COLO668 (cell line): ENCODE data around the gene FKBP10.

Experiments
- DNase-seq: peaks from one replicate; lab custom pipeline; 2025; ENCODE audit not compliant: unreplicated experiment; lab: John Stamatoyannopoulos, UW

The FKBP10 gene

DNA sequence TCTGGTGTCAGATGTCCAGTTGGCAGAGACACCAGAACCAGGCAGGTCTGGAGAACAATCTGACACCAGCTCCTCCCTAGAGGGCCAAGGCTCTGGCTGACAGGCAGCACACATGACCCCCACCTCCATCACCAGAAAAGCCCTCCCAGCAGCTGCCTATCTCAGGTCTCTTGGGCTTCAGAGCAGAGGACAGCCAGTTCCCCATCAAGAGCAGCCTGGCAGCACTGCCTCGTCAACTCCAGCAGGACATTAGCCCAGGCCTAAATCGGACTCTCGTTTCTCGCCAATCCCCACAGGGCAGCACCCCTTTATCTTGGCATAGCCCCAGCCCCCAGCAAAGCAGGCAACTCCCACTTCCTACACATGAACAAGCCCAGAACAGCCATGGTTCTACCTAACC lies 30.7 kb upstream of the FKBP10 start:
- DNase-seq, result no peak

DNA sequence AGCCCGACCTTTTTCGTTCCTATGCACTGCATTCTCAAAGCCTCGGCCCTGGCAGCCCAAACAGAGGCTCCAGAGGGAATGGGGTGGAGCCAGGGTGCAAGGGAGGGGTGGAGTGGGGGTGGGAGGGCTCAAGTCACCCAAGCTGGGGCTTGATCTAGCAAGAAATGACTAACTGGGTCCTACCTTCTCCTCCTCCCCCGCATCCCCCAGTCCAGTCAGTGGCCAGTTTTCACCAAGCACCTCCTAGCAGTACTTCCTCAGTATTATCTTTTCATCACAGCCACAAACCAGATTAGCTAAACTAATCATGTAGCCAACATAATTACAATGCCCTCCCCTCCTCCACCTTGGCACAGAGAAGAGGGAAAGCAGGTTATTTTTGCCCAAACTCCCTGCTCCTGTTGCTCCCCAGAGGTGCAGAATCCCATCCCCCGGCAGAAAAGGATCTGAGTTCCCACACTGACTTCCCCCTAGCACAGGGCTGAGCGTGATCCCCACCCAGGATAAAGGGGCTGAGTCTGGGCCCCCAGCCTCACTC lies 28.5 kb upstream of the FKBP10 start:
- no peak for DNase-seq

DNA sequence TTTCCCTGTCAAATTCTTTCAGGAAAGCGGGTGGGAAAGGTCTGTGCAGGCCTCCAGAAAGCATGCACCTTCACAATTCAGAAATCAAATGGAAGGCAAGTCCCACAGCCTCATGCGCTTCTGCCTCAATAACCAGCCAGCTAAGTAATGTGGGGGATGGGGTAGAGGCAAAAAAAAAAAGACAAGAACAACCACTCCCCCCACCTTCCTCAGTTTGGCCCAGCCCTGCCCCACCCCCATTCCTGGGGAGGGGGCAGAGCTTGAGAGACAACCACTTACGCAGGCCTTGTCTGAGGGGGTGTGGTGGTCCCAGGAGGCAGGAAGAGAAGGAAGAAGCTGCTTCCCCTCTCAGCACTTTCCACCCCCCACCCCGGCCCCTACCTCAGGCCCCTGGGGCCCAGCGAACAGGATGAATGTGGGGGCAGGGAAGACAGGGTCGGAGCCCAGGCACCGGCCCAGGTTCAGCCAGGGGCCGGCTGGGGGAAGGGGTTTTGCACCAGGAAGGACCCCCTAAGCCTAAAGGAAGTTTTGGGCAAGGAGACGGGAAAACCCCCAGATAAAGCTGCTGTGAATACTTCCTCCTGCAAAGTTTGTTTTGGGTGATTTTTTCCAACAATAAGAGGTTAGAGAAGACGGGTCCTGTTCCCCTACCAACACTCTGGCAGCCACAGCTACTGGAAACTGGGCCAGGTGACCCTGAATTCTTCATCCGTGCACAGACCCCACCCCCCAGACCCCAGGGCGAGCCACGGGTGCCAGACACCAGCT lies 27.5 kb upstream of the FKBP10 start:
- peak; percentile 2 for DNase-seq

DNA sequence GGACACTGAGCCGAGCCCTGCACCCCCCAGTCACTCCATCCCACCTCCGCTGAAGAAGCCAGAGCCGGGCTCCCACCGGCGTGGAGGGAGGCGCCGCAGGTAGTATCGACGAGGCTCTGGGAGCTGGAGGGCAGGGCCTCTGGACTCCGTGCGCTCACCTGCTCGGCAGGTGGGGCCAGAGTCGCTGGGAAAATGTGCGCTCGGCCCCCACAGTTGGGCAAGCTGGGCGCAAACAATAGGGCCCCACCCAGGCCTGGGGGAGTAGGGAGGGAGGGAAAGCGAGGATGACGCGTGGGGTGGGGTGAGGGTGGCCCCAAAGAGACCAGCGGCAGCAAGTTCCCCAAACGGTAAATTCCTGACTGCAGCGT lies 27.0 kb upstream of the FKBP10 start:
- peak; percentile 80 for DNase-seq

DNA sequence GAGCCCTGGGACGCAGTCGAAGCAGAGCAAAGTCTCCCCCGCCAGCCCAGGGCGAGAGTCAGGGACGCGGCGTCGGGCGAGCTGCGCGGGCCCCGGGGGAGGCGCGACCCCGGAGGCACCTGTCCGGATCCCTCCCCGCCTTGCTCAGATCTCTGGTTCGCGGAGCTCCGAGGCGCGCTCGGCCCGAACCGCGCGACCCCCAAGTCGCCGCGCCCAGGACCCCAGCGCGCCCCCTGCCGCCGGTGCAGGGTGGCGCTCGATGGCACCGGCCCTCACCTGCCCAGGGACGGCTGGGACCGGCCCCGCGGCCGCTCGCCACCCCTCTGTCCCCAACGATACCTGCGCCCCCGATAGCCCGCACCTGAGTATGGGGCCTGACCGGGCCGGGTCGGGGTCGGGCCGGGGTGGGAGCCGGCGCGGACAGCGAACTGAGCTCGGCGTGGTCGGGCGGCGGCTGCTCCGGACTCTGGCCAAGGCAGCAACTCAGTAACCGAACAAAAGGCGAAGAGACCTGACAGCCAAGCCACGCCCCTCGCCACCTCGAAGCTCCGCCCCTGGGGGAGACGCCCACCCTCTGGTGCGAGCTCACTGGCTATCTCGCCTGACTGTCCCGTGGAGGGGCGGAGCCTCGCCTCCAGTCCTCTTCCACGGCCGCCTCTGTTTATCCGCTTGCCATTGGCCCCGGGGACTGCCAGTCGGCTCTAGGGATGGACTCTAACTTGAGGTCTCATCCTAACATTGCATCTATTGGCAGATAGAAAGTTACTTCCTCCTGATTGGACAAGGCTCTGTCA lies 26.4 kb upstream of the FKBP10 start, which contains the start of gene JUP:
Gene JUP (minus strand): TSS at position 485 of the 794 bp plus-strand sequence. CDS start 14,857 bp downstream, outside the sequence.
- DNase-seq, result peak; percentile 97

DNA sequence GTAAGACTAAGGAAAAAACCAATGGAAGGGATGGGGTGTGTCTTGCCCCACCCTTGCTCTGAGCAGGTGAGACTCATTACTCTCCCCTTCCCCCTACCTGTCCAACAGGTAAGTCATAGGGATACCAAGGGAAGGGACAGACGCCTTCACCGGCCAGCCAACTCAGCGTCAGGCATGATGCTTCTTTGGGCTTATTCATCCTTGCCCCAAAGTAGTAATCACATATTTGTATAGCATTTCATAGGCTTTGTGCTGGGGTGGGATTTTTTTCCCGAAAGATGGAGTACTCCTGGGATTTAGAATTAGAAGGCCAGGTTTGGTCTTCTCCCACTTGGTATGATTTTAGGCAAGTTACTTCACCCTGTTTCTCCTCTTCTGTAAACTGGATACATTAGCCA lies 25.8 kb upstream of the FKBP10 start:
- DNase-seq, result no peak

DNA sequence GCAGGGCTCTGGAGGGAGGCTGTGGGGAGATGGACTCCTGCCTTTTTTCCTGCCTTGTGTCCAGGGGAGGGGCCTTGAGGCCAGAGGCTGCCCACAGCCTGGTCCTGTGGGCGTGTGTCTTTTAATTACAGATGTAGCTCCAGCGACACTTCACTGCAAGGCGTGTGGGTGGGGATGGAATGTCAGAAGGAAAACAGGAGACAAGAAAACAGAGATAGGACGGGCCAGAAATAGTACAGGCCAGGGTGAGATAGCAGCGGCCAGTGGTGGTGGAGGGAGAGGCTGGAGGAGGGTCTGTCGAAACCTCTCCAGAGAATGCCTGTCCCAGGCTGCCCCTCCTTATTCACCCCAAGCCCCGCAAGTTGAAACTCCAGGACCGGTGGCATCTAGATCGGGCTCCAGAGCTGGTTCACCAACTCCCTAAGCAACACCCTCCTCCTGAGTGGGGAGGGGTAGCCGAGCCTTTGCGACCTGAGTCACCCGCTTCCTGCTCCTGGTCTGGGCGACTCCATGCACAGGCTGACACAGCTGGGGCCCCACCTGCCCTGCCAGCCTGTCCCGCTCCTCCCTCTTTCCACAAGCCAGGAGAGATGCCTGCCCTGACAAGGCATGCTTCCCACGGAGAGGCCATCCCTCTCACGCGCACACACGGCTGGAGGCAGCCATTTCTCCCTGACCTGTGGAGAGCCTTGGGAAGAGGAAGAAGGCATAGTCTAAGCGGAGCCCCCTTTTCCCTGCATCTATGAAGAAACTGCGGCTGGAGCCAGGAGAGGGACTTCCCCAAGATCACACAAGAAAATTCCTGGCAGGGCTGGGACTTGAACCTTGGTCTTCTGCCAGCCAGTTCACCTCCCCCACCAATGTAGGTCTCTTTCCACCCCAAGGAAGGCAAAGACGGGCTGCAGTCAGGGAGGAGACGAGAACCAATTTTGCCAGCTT lies 19.7 kb upstream of the FKBP10 start:
- peak; percentile 62 for DNase-seq

DNA sequence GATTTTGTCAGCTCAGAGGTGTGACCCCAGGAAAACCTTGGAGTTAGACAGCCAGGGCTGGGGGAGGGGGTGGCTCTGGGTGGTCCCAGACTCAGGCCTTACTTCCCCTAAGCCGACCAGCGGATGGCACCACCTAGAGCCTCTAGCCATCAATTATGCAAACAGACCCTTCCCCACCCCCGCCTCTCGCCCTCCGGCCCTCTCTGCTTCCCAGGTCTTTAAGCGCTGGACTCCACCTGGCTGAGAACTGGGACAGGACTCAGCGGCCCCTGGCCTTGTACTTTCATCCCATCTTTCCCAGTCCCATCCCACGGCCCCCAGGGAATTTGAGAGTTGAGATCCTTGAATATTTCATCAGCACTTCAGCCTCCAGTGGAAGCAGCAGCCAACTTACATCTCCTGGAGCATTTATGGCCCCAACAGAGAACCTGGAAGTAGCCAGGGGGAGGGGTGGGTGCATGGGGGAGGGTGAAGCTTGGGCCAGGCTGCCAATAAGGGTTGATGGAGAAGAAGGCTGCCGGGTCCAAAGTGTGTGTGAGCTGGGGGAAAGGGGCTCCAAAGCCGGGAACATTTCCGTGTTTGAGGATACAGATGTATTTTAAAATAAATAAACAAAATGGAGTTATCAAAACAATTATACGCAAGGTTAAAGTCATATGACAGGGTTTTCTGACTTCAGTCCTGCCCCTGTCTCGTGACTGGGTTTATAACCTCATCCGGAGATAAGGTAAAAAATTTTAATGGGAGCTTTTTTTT lies 18.8 kb upstream of the FKBP10 start:
- no peak for DNase-seq

DNA sequence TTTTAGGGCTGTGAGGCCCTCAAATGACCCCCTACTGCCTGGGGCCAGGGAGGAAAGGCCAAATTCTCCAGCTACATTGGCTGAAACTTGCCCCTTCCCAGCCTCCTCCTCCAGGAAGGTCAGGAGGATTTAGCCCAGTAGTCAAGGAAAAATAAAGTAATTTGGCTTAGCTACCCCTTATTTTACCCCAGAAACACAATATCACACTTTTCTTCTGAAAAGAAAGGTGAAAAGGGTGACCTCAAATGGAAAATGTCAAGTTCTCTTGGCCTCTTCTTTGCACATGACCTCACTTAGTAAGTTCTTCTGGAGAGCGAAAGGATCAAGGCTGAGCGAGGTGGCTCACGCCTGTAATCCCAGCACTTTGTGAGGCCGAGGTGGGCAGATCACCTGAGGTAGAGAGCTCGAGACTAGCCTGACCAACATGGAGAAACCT lies 18.2 kb upstream of the FKBP10 start:
- no peak for DNase-seq

DNA sequence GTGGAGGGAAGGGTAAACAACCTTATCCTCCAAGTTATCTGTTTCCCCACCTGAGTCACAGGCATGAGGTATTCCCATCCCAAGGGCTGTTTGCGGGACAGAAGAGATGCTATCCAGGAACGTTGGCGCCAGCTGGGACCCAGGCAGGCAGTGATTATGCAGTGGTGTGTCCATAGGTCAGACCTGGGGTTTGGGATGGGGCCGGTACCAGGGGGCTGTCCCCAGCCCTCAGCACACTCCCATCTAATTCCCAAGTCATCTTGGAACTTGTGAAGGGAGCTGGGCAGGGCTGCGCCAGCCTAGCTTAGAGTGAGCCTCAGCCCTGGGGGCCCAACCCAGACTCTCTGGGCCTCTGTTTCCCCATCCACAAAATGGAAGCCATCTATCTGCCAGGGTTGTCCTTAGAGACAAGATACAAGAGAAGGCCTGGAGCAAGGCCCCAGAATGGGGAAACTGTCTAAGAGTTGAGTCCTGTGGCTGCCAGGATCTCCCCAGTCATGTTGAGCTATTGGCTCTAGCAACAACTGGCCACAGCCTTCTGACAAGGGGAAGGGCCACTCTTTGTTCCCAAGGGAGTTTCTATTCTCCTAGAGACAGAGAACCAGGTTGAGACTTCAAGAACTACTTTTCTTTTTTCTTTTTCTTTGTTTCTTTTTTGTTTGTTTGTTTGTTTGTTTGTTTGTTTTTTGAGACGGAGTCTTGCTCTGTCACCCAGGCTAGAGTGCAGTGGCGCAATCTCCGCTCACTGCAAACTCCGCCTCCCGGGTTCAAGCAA lies 16.5 kb upstream of the FKBP10 start:
- no peak for DNase-seq

DNA sequence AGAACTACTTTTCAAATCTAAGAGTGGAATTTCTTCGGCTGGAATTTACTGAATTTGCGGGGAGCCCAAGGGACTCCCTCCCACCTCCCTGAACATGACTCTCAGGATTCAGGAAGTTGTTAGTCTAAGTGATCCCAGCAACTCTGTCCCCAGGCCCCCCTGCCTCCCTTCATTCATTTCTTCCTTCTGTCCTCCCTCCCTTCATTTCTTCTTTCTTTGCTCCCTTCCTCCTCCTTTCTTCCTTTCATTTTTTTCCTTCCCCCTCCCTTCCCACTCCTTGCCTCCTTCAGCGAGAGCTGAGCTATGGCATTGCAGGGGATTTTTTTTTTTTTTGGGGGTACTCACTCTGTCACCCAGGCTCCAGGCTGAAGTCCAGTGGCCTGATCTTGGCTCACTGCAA lies 15.4 kb upstream of the FKBP10 start:
- DNase-seq, result no peak

DNA sequence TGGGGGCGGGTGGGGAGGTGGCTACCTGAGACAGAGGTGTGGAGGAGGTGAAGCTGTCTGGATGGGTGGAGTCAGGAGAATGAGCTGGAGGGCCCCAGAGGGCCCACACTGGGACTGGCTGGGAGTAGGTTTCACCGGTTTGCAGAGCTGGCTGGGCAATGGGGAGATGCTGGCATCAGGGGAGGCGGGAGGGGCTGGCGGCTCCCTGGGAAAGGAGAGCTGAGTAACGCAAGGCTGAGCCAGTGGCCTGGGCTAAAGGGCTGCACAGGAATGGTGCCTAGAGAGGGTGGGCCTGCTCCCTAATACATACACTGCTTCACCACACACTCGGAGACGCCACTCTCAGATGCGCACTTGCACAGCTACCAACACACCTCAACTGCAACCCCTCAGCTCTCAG lies 13.4 kb upstream of the FKBP10 start:
- no peak for DNase-seq

DNA sequence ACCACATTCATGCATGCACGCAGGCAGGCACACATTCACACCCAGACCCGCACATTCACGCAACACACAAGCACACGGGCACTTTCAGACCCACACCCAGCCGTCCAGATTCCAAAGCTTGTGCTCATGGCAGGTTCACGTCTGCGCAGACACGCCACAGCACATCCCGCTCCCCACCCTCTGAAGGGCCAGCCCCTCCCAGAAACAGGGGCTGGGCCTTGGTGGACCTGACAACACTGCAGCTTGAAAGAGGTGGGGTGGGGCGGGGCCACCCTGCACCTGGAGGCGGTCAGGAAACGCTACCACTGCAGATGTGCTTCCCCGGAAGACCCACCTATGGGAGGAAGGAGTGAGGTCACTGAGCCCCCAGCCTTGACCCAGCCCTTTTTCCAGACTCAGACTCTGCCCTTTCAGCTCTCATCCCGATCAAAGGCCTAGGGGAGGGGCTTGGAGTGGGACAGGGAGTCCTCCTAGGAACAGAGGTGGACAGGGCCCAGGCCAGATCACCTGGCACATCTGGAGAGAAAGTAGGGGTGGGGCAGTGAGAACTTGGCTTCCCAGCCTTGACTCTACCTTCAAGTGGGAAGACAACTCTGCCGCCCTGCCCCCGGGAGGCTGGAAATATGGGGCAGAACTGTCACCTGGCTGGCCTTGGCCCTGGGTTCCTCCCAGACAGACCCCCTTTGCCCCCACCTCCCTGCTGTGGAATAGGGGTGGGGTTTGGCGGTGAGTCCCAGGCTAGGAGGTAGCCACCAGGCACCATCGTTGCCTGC lies 12.0 kb upstream of the FKBP10 start:
- DNase-seq, result peak; percentile 43

DNA sequence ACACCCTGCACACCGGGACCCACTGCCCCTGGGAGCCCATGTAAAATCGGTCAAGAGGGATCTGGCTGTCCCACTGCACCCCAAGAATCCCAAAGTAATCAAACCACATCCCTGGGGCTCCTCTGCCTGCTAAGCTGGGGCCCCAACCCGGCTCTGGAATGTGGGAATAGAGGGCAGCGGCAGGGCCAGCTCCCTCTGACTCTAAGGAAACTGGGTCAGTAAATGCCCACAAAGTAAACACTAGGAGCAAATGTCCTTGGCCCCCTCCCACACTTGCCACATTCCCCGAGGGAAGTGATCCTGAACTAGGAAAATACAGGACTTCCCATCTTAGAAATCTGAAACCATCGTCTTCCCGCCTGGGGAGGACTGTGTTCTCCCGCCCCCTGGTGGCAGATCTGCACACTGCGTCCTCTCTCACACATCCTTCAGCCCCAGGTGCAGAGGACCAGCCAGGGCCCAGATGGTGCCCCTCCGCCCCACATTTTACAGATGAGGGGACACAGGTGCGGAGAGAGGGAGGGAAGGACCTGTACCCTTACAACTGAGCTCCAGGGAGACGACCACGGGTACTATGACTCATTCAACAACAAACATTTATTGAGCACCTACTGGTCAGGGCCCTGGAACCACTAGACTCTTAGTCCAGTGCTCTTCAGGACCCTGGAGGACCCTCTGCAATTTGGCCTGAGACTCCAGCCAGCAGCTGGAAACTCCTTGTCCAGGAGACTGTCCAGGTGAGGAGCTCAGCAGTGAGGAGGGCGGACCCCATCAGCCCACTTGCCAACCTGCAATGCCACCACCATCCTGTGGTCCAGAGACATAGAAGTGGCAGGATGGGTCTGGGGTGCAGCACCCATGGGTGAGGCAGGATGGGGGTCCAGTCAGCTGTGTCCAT lies 11.2 kb upstream of the FKBP10 start:
- DNase-seq, result peak; percentile 63

DNA sequence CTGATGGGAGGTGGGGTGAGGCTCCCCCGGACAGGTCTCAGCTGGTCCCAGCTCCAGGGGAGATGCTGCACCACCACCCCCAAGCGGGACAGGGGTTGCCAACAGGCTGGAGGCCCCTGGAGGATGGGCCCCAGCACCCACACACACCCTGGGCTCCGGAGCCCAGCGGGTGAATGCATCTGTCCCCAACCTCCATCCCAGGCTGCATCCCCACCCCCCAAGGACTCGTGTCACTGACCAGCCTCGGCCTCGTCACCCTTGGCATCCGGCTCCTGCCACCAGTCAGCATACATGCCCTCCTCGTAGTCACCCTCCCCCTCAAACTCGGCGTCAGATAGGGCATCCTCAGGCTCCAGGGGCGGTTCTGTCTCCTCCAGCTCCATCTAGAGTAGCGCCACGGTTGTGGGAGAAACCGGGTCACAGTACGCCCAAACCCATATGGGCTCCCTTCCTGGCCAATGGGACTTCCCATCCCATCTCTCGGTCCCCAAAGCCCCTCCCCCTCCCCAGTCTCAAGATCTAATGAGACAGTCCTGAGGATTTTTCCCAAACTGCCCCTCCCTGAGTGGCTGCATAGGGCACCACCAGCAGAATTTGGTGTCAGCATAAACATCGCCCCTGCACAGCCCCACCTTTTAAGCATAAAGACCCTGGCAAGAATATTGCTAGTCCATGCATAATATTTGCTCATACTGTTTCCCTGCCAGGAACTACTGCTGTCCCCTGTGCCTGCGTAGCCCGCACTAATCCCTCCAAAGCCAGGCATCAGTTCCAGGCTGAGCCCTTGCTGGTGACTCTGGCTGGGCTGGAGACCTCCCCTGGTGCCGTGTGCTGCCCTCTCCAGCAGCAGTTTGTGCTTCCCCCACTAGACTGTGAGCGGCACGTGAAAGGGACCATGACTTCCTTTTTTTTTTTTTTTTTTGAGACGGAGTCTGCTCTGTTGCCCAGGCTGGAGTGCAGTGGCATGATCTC lies 9.5 kb upstream of the FKBP10 start:
- no peak for DNase-seq

DNA sequence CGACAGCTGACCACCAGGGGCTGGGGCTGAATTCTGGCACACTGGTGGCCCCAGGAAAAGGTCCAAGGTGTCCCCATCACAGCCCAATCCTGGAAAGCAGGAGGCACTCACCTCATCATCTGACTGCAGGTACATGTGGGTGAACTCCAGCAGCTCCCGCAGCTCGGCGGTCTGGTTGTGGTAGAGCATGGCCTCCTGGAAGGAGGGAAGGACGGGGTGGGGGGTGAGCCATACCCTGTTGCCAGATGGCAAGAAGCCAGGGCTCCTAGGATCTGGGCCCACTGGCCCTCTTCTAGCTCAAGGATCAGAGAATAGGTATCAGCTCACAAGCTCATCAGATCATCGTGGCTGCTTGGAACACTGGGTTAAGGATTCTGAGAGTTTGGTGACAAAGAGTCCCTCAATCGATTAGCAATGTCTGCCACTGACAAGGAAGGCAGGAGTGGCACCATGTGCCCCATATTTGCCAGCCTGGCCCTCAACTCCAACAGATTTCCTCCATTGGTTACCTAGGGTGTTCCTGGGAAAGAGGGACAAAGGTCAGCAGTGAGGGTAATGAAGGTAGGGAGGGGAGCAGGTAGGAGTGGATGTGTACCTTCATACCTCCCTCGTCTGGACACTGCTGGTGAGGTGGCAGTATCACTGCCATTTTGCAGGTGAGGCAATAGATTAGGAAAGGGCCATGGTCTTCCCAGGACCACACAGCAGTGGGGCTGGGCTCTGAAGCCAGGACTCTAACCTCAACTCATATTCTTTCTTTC lies 5.9 kb upstream of the FKBP10 start:
- no peak for DNase-seq
